Fibroblast of skin of right quadriceps (primary cell): ENCODE results near the gene MPL.

Experiments
- DNase-seq: peaks from one replicate; pipeline ENCODE4 v3.0.0-alpha.2; 2013

The MPL gene

GRCh38 chr1:43337588-43337987, at the start of gene MPL:
MPL (plus strand) TSS chr1:43337818; CDS start chr1:43337849, 31 bp downstream.
- DNase-seq = no peak

GRCh38 chr1:43288058-43288784, 49.4 kb upstream of the MPL start:
- no peak for DNase-seq

- no peak for DNase-seq
Observed at GRCh38 chr1:43288785-43289706, 48.6 kb upstream of the MPL start.

GRCh38 chr1:43292216-43292615, 45.4 kb upstream of the MPL start:
- no peak for DNase-seq

- DNase-seq = no peak
Observed at GRCh38 chr1:43292679-43293078, 44.9 kb upstream of the MPL start.

GRCh38 chr1:43293176-43293575, 44.4 kb upstream of the MPL start:
- no peak for DNase-seq

GRCh38 chr1:43293896-43294760, 43.5 kb upstream of the MPL start:
- DNase-seq = peak; percentile 15

- no peak for DNase-seq
Observed at GRCh38 chr1:43294761-43295160, 42.9 kb upstream of the MPL start.

- DNase-seq = no peak
Observed at GRCh38 chr1:43296207-43296606, 41.4 kb upstream of the MPL start.

- DNase-seq = no peak
Observed at GRCh38 chr1:43298055-43298454, 39.6 kb upstream of the MPL start.

- no peak for DNase-seq
Observed at GRCh38 chr1:43299101-43299500, 38.5 kb upstream of the MPL start.

GRCh38 chr1:43300378-43301094, 37.1 kb upstream of the MPL start, which contains the start of gene TIE1:
TIE1 (plus strand) TSS chr1:43300982; CDS start chr1:43301072, 90 bp downstream.
- DNase-seq = no peak

- no peak for DNase-seq
Observed at GRCh38 chr1:43302201-43302600, 35.4 kb upstream of the MPL start.

- DNase-seq = no peak
Observed at GRCh38 chr1:43302721-43303470, 34.7 kb upstream of the MPL start.

- DNase-seq = no peak
Observed at GRCh38 chr1:43303471-43304313, 33.9 kb upstream of the MPL start.

- no peak for DNase-seq
Observed at GRCh38 chr1:43304314-43304681, 33.3 kb upstream of the MPL start.

- no peak for DNase-seq
Observed at GRCh38 chr1:43304771-43305300, 32.8 kb upstream of the MPL start.

- DNase-seq = no peak
Observed at GRCh38 chr1:43305461-43305860, 32.2 kb upstream of the MPL start.

GRCh38 chr1:43305926-43306687, 31.5 kb upstream of the MPL start:
- no peak for DNase-seq
